Neutrophil (primary cell): Measurements from ENCODE around the gene RDH16.
"Not testable (repeated sequence)": the region's sequence is repeated elsewhere in the genome, so short reads cannot be mapped to it uniquely, and the experiment has no call there.

ENCODE experiments used
- H3K27ac ChIP-seq: fragments of 200-600 bp; sonication (generic); 2 replicates; pipeline ENCODE4 v1.5.1; 2016; ENCODE audit warnings: mild to moderate bottlenecking, moderate library complexity
- H3K27me3 ChIP-seq: fragments of 200-600 bp; sonication (generic); 2 replicates; pipeline ENCODE4 v1.6.0; 2016; ENCODE audit warnings: mild to moderate bottlenecking
- H3K36me3 ChIP-seq: fragments of 200-600 bp; sonication (generic); 2 replicates; pipeline ENCODE4 v1.5.1; 2017
- H3K4me1 ChIP-seq, 2 experiments: fragments of 200-600 bp in 1 of 2; sonication (generic) in 1 of 2; 1 replicate in 1 of 2; 2 replicates in 1 of 2; pipeline versions ENCODE4 v1.5.1 to v1.6.1; 2013 to 2016; ENCODE audit warnings: low read depth in 1 of 2, low read length in 1 of 2, mild to moderate bottlenecking in 1 of 2, moderate library complexity in 1 of 2; ENCODE audit not compliant: control insufficient read depth in 1 of 2, insufficient read depth in 1 of 2
- H3K4me3 ChIP-seq, 2 experiments: fragments of 200-600 bp in 1 of 2; sonication (generic) in 1 of 2; 1 replicate in 1 of 2; 2 replicates in 1 of 2; pipeline ENCODE4 v1.5.1; 2013 to 2016; ENCODE audit warnings: low read depth in 1 of 2, low read length in 1 of 2, mild to moderate bottlenecking in 1 of 2, moderate library complexity in 1 of 2
- H3K9me3 ChIP-seq: fragments of 200-600 bp; sonication (generic); 2 replicates; pipeline ENCODE4 v1.5.1; 2016
- CTCF ChIP-seq: fragments of 200-600 bp; sonication (generic); IDR thresholded peaks from 2 replicates; pipeline ENCODE4 v1.5.1; 2016; ENCODE audit warnings: antibody characterized with exemption

The RDH16 gene

GRCh38 chr12:56941299-56942017 is 15.9 kb downstream of the RDH16 start:
- TF ChIP-seq CTCF, result no peak
- no peaks in the 10 kb centered on the region for H3K9me3 ChIP-seq
- no peak overlapping the region for H3K27ac ChIP-seq
- no peaks in the 10 kb centered on the region for H3K36me3 ChIP-seq
- H3K4me1 ChIP-seq, result no peaks in the 10 kb centered on the region
- H3K27me3 ChIP-seq, result no peaks in the 10 kb centered on the region
- H3K4me3 ChIP-seq, result no peak overlapping the region

- H3K27ac ChIP-seq, H3K4me3 ChIP-seq, H3K4me1 ChIP-seq, H3K27me3 ChIP-seq, H3K36me3 ChIP-seq, H3K9me3 ChIP-seq: not testable (repeated sequence)
Observed at GRCh38 chr12:56940942-56941298, 16.5 kb downstream of the RDH16 start.

- no peaks in the 10 kb centered on the region for H3K36me3 ChIP-seq
- no peak overlapping the region for H3K4me3 ChIP-seq
- H3K27me3 ChIP-seq, result no peaks in the 10 kb centered on the region
- no peak overlapping the region for H3K27ac ChIP-seq
- TF ChIP-seq CTCF, result no peak
- H3K4me1 ChIP-seq, result peaks cover 4 to 15% of the 10 kb centered on the region in 2 experiments
- H3K9me3 ChIP-seq, result no peaks in the 10 kb centered on the region
Observed at GRCh38 chr12:56935752-56936151, 21.7 kb downstream of the RDH16 start.

GRCh38 chr12:56935157-56935556 is 22.3 kb downstream of the RDH16 start:
- no peak for TF ChIP-seq CTCF
- H3K27me3 ChIP-seq, result no peaks in the 10 kb centered on the region
- no peak overlapping the region for H3K27ac ChIP-seq
- no peaks in the 10 kb centered on the region for H3K36me3 ChIP-seq
- H3K4me3 ChIP-seq, result no peak overlapping the region
- H3K9me3 ChIP-seq, result no peaks in the 10 kb centered on the region
- peaks cover 4 to 15% of the 10 kb centered on the region in 2 experiments for H3K4me1 ChIP-seq

- no peak for TF ChIP-seq CTCF
- H3K4me1 ChIP-seq, result peaks cover 4 to 15% of the 10 kb centered on the region in 2 experiments
Observed at GRCh38 chr12:56933826-56934625, 23.4 kb downstream of the RDH16 start, which contains the start of gene SDR9C7. Gene SDR9C7 (minus strand): TSS chr12:56934408. CDS start chr12:56934261, 147 bp downstream.

GRCh38 chr12:56932867-56933266 is 24.5 kb downstream of the RDH16 start:
- H3K4me3 ChIP-seq, result no peak overlapping the region
- H3K36me3 ChIP-seq, result no peaks in the 10 kb centered on the region
- no peaks in the 10 kb centered on the region for H3K27me3 ChIP-seq
- no peak overlapping the region for H3K27ac ChIP-seq
- no peaks in the 10 kb centered on the region for H3K9me3 ChIP-seq
- TF ChIP-seq CTCF, result no peak
- peaks cover 4 to 15% of the 10 kb centered on the region in 2 experiments for H3K4me1 ChIP-seq

More at GRCh38 chr12:56933826-56934625, 23.4 kb downstream of the RDH16 start, which contains the start of gene SDR9C7:
- H3K4me3 ChIP-seq, result no peak within 1 kb of the TSS
- no peaks in the 10 kb centered on the region for H3K27me3 ChIP-seq
- no peaks in the 10 kb centered on the region for H3K9me3 ChIP-seq
- no peak within 1 kb of the TSS for H3K27ac ChIP-seq
- H3K36me3 ChIP-seq, result no peaks in the 10 kb centered on the region
